ENCODE results near the gene SAMD11. TPM values are rescaled to one million over a fixed set of nuclear protein-coding genes. Genes with fewer than 3 reads are reported as not detected.

The SAMD11 gene
- total RNA-seq, 2 donors from 2014 or later = not detected

DNA sequence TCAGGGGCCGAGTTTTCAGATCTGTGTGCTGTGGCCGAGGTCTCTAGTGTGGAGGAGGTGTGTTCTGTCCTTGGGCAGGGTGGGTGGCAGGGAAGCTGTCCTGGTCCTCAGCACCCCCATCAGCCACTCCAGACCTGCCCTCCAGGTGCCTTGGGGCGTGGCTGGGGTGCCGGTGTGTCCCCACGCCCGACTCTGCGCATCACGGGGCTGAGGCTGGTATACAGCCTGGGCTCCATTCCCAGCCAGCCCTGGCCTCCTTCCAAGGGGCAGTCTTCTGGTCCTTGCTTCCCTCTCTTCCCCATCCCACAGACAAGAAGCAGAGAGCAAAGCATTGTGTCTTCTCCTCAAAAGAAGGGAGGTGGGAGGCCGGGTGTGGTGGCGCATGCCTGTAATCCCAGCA is 4.0 kb downstream of the SAMD11 start:
- no peak overlapping the region for H3K27ac Mint-ChIP-seq
- ATAC-seq = no peak

GRCh38 chr1:928825-929661 is 5.3 kb downstream of the SAMD11 start:
- Mint-ChIP-seq H3K27me3 (peaks cover 12 to 13% of the 10 kb centered on the region in 2 donors), H3K4me1 (ENCODE audit: low read depth in 2 of 2) (peaks cover 4% of the 10 kb centered on the region in 2 donors), H3K36me3 (no peaks in the 10 kb centered on the region)

More for the DNA sequence above, 4.0 kb downstream of the SAMD11 start:
- H3K36me3 Mint-ChIP-seq = no peaks in the 10 kb centered on the region
- DNase-seq (ENCODE audit: low spot score) = no peak
- no peak overlapping the region for H3K4me3 Mint-ChIP-seq
- H3K4me1 Mint-ChIP-seq (ENCODE audit: low read depth in 2 of 2) = peaks cover 4 to 9% of the 10 kb centered on the region in 2 donors
- peaks cover 13 to 16% of the 10 kb centered on the region in 2 donors for H3K27me3 Mint-ChIP-seq
- H3K9me3 Mint-ChIP-seq = no peaks in the 10 kb centered on the region

DNA sequence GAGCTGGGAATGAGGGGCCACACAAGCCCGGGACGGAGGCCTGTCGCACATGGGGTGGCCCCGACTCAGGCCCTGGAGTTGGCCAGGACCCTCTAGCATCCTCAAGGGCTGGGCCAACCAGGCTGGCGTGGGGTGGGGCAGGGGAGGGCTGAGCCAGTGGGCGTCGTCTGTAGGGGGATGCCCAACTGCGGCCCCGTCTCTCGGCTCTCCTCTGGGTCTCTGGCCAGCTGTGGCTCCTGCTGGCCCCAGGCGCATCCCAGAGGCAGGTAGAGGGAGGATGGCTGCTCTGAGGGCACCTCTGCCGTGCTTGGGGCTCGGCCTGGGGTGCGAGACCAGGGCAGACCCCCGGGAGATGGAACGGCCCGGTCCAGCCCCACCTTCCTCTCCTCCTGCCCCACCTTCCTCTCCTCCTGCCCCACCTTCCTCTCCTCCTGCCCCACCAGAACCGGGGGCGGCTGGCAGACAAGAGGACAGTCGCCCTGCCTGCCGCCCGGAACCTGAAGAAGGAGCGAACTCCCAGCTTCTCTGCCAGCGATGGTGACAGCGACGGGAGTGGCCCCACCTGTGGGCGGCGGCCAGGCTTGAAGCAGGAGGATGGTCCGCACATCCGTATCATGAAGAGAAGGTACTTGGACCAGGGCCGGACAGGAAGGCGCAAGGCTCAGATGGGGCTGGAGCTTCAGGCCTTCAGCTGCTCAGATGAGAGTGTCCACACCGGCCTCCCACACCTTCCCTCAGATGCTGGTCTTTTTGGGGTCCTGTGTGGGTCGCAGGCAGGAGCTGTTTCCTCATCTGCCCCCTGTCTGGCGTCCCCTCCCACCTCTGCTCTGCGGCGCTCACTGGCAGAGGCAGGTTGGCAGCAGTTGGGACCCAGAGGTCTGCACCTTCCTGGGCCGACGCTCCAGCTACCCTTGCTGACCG is 6.2 kb downstream of the SAMD11 start:
- Mint-ChIP-seq H3K9me3 (no peaks in the 10 kb centered on the region), H3K4me3 (no peak overlapping the region), H3K27me3 (peaks cover 14 to 17% of the 10 kb centered on the region in 2 donors), H3K27ac (no peak overlapping the region), H3K4me1 (ENCODE audit: low read depth in 2 of 2) (peaks cover 4% of the 10 kb centered on the region in 2 donors), H3K36me3 (no peaks in the 10 kb centered on the region)
- no peak for ATAC-seq
- DNase-seq (ENCODE audit: low spot score) = no peak

More at GRCh38 chr1:928825-929661, 5.3 kb downstream of the SAMD11 start:
- no peak for DNase-seq (ENCODE audit: low spot score)
- Mint-ChIP-seq H3K9me3 (no peaks in the 10 kb centered on the region), H3K4me3 (no peak overlapping the region), H3K27ac (no peak overlapping the region)
- ATAC-seq = no peak

DNA sequence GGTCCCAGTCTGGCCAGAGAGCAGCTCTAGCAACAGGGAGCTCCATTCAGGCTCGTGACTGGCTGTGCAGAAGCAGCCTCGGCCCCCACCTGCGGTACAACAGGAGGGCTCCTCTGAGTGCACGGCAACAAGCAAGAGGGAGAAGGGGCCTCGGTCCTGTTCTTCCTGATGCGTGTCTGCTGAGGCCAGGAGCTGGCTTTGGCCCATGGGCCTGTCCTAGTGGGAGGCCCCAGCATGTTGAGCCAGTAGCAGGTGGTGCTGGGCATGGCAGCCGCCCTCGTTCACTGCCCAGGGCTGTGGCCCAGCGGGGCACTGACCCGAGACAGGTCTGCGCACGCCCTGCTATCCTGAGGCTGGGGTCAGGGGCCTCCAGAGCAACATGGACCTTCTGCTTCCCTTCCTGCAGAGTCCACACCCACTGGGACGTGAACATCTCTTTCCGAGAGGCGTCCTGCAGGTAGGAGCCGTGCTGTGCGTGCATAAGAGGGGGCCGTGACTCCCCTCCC is 7.0 kb downstream of the SAMD11 start:
- no peaks in the 10 kb centered on the region for H3K36me3 Mint-ChIP-seq
- DNase-seq (ENCODE audit: low spot score) (no peak), ATAC-seq (no peak)
- peaks cover 4% of the 10 kb centered on the region in 2 donors for H3K4me1 Mint-ChIP-seq (ENCODE audit: low read depth in 2 of 2)
- H3K27ac Mint-ChIP-seq = no peak overlapping the region
- no peaks in the 10 kb centered on the region for H3K9me3 Mint-ChIP-seq
- H3K4me3 Mint-ChIP-seq = no peak overlapping the region
- H3K27me3 Mint-ChIP-seq = peaks cover 16 to 21% of the 10 kb centered on the region in 2 donors

- DNase-seq (ENCODE audit: low spot score) (no peak), ATAC-seq (no peak)
- no peak overlapping the region for H3K27ac Mint-ChIP-seq
- peaks cover 11 to 16% of the 10 kb centered on the region in 2 donors for H3K27me3 Mint-ChIP-seq
- H3K4me3 Mint-ChIP-seq = no peak overlapping the region
- H3K36me3 Mint-ChIP-seq = no peaks in the 10 kb centered on the region
- peaks cover 4% of the 10 kb centered on the region in 2 donors for H3K4me1 Mint-ChIP-seq (ENCODE audit: low read depth in 2 of 2)
- no peaks in the 10 kb centered on the region for H3K9me3 Mint-ChIP-seq
Observed at GRCh38 chr1:931380-932172, 7.9 kb downstream of the SAMD11 start.

GRCh38 chr1:932173-932510 is 8.4 kb downstream of the SAMD11 start:
- DNase-seq (ENCODE audit: low spot score) (no peak), ATAC-seq (no peak)
- Mint-ChIP-seq H3K36me3 (no peaks in the 10 kb centered on the region), H3K4me1 (ENCODE audit: low read depth in 2 of 2) (peaks cover 4% of the 10 kb centered on the region in 2 donors), H3K27me3 (peaks cover 8 to 13% of the 10 kb centered on the region in 2 donors), H3K27ac (no peak overlapping the region), H3K4me3 (no peak overlapping the region), H3K9me3 (no peaks in the 10 kb centered on the region)

- no peak for ATAC-seq
Observed at GRCh38 chr1:932776-933602, 9.3 kb downstream of the SAMD11 start.

DNA sequence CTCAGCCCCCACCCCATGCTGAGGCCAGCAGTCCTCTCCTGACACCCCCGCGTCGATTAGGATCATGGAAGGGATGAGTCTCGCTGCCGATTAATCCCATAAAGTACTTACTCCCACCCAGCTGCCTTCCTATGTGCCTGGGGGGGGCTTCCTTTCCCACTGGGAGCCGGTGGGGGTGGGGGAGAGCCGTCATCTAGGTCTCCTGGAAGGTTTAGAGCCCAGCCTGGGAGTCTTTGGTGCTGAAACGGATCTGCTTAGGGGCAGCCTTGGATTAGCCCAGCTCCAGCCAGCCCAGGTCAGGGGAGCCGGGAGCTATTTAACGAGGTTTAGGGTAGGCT is 9.8 kb downstream of the SAMD11 start:
- ATAC-seq = no peak
- H3K27ac Mint-ChIP-seq = no peak overlapping the region
- H3K4me3 Mint-ChIP-seq = no peak overlapping the region
- DNase-seq (ENCODE audit: low spot score) = no peak
- no peaks in the 10 kb centered on the region for H3K36me3 Mint-ChIP-seq
- H3K9me3 Mint-ChIP-seq = no peaks in the 10 kb centered on the region
- H3K27me3 Mint-ChIP-seq = peaks cover 12 to 13% of the 10 kb centered on the region in 2 donors
- peaks cover 4% of the 10 kb centered on the region in 2 donors for H3K4me1 Mint-ChIP-seq (ENCODE audit: low read depth in 2 of 2)

More at GRCh38 chr1:932776-933602, 9.3 kb downstream of the SAMD11 start:
- Mint-ChIP-seq H3K4me1 (ENCODE audit: low read depth in 2 of 2) (peaks cover 4% of the 10 kb centered on the region in 2 donors), H3K9me3 (no peaks in the 10 kb centered on the region), H3K27me3 (peaks cover 11 to 13% of the 10 kb centered on the region in 2 donors), H3K4me3 (no peak overlapping the region), H3K27ac (no peak overlapping the region), H3K36me3 (no peaks in the 10 kb centered on the region)
- no peak for DNase-seq (ENCODE audit: low spot score)

- H3K9me3 Mint-ChIP-seq = no peaks in the 10 kb centered on the region
- no peaks in the 10 kb centered on the region for H3K36me3 Mint-ChIP-seq
- no peak for ATAC-seq
Observed at GRCh38 chr1:934991-935750, 11.4 kb downstream of the SAMD11 start.

DNA sequence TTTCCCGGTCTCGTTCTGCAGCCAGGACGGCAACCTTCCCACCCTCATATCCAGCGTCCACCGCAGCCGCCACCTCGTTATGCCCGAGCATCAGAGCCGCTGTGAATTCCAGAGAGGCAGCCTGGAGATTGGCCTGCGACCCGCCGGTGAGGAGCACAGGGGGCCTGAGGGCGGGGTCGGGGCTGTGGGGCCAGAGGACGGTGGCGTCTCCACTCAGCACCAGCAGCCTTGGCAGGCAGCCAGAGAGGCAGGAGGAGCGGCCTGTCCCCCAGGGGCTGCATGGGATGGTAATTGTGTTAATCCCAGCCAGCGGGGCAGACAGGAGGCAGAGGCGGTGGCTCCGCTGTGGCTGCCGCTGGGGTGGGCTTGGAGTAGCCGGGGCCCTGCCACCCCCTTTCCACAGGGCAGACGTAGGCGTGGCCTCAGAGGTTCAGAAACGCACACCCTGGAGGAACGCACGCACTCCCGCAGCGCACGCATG is 12.1 kb downstream of the SAMD11 start:
- no peak for ATAC-seq
- no peak for DNase-seq (ENCODE audit: low spot score)
- Mint-ChIP-seq H3K27me3 (peaks cover 13 to 15% of the 10 kb centered on the region in 2 donors), H3K4me1 (ENCODE audit: low read depth in 2 of 2) (peaks cover 4 to 7% of the 10 kb centered on the region in 2 donors), H3K4me3 (no peak overlapping the region), H3K27ac (no peak overlapping the region), H3K36me3 (no peaks in the 10 kb centered on the region), H3K9me3 (no peaks in the 10 kb centered on the region)

More at GRCh38 chr1:934991-935750, 11.4 kb downstream of the SAMD11 start:
- Mint-ChIP-seq H3K4me1 (ENCODE audit: low read depth in 2 of 2) (peaks cover 4 to 7% of the 10 kb centered on the region in 2 donors), H3K27me3 (peaks cover 13 to 15% of the 10 kb centered on the region in 2 donors), H3K27ac (no peak overlapping the region), H3K4me3 (no peak overlapping the region)
- no peak for DNase-seq (ENCODE audit: low spot score)

DNA sequence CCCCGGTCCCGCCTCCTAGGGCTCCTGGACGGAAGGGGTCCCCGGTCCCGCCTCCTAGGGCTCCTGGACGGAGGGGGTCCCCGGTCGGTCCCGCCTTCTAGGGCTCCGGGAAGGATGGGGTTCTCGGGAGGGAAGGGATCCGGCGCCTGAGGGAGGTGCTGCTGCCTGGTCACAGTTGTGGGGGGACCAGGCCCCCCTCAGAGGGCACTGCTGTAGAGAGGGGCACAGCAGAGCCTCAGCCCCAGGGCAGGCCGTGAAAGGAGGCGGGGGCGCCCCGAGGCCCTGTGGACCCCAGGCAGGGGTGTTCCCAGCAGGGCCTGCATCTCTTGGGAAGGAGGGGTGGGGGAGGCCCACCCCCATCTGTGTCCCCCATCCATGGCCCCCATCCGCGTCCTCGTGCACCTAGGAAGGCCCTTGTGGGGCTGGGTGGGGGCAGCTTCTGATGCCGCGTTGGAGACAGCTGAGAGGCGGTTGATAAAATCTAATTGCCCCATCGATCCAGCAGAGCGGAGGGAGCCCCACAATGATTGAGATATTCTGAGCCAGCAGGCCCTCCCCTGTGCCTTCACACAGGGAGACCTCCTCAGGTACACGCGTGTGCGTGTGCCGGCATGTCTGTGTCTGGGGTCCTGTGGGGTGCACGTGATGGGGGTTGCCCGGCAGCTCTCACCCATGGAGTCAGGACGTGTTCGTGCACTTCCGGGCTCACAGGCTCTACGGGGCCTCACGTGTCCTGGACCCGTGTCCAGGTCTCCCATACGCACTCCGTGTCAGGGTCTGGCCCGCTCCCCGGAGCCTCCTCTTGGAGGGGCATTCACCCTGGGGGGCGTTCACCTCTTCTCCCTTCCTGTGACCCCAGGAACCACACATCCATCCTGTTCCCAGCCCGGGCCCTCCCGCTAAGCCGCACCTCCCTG is 12.9 kb downstream of the SAMD11 start:
- no peak overlapping the region for H3K27ac Mint-ChIP-seq

More for the DNA sequence above, 12.9 kb downstream of the SAMD11 start:
- DNase-seq (ENCODE audit: low spot score) (no peak), ATAC-seq (no peak)
- no peaks in the 10 kb centered on the region for H3K36me3 Mint-ChIP-seq
- H3K27me3 Mint-ChIP-seq = peaks cover 9 to 14% of the 10 kb centered on the region in 2 donors
- no peak overlapping the region for H3K4me3 Mint-ChIP-seq
- H3K9me3 Mint-ChIP-seq = no peaks in the 10 kb centered on the region
- H3K4me1 Mint-ChIP-seq (ENCODE audit: low read depth in 2 of 2) = peaks cover under 1 to 2% of the 10 kb centered on the region in 2 donors

All from natural killer cell treated with Interleukin-12 subunit alpha and Interleukin-12 subunit beta and Interleukin-15 and Interleukin-18, amount 100 ng/mL, for 72 hours (primary cell).